ENCODE measurements around the gene TDRD12. TPM values are rescaled to one million over a fixed set of nuclear protein-coding genes. Genes with fewer than 3 reads are reported as not detected.
"Not testable (repeated sequence)": the region's sequence is repeated elsewhere in the genome, so short reads cannot be mapped to it uniquely, and the experiment has no call there.

Gene TDRD12
- total RNA-seq, 2 donors from 2014 or later: 0.29 TPM; not detected in 1

DNA sequence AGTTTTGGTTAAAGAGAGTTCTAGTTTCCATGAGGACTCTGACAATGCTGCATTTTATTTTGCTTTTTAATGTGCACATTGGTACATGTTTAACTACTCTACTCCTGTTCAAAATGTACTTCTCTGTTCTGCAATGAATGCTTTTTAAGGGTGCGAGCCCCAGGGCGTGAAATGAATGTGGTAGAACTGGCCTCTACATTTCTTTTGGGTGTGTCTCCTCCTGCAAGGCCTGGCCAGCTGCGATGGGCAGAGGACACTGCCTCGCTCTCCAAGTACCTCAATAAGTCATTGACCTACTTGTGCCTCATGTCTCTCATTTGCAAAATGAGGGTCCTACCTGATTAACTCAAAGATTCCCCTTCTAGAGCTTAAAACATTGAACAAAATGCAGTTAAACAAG lies 37.2 kb upstream of the TDRD12 start:
- DNase-seq (ENCODE audit: low spot score) (no peak), ATAC-seq (no peak)
- Mint-ChIP-seq H3K4me3 (no peak overlapping the region), H3K27me3 (peaks cover 2 to 6% of the 10 kb centered on the region in 2 donors), H3K9me3 (no peaks in the 10 kb centered on the region), H3K36me3 (no peaks in the 10 kb centered on the region), H3K27ac (no peak overlapping the region), H3K4me1 (ENCODE audit: low read depth in 2 of 2) (peaks cover 0 to 2% of the 10 kb centered on the region in 2 donors)

DNA sequence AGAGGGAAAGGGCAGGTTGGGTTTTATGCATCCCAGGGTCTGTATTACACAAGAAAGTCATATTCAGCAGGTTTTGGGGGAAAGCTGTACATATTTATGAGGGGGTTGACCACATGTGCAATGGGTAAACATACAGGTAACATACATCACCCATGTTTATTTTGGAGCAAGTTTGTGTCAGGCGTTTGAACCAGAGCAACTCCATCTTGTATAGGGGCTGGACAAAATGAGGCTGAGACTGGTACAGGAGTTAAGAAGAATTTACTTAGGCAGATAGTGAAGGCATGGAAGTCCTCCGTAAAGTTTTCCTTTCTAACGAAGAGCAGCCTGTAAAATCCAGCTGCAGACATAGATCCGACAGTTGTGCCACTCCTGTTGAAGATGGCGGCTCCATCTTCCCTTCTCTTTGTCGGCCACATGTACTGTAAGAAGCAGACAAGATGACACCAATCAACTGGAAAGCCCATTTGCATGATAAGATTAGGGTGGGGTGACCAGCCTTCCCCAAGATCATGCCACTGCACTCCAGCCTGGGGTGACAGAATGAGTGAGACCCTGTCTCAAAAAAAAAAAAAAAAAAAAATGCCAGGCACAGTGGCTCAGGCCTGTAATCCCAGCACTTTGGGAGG lies 32.6 kb upstream of the TDRD12 start:
- no peaks in the 10 kb centered on the region for H3K9me3 Mint-ChIP-seq
- peaks cover 11 to 17% of the 10 kb centered on the region in 2 donors for H3K4me1 Mint-ChIP-seq (ENCODE audit: low read depth in 2 of 2)
- no peak for DNase-seq (ENCODE audit: low spot score)
- peaks cover 6% of the 10 kb centered on the region for H3K36me3 Mint-ChIP-seq
- H3K27me3 Mint-ChIP-seq: peaks cover 0 to 3% of the 10 kb centered on the region in 2 donors
- no peak for ATAC-seq
- H3K4me3 Mint-ChIP-seq: no peak overlapping the region
- no peak overlapping the region for H3K27ac Mint-ChIP-seq

DNA sequence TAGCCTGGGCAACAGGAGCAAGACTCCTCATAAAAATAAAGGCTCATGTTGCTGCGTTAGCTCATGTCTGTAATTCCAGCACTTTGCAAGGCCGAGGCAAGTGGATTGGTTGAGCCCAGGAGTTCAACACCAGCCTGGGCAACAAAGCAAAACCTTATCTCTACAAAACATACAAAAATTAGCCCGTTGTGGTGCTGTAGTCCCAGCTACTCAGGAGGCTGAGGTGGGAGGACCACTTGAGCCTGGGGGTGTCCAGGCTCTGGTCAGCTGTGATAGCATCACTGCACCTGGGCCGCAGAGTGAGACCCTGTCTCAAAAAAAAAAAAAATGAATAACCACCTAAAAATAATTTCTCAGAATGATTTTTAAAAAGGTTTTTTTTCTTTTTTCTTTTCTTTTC lies 31.9 kb upstream of the TDRD12 start:
- no peak overlapping the region for H3K27ac Mint-ChIP-seq
- no peak overlapping the region for H3K4me3 Mint-ChIP-seq
- ATAC-seq: no peak
- no peaks in the 10 kb centered on the region for H3K9me3 Mint-ChIP-seq
- peaks cover 6% of the 10 kb centered on the region for H3K36me3 Mint-ChIP-seq
- peaks cover 13 to 19% of the 10 kb centered on the region in 2 donors for H3K4me1 Mint-ChIP-seq (ENCODE audit: low read depth in 2 of 2)
- DNase-seq (ENCODE audit: low spot score): no peak
- H3K27me3 Mint-ChIP-seq: no peaks in the 10 kb centered on the region

DNA sequence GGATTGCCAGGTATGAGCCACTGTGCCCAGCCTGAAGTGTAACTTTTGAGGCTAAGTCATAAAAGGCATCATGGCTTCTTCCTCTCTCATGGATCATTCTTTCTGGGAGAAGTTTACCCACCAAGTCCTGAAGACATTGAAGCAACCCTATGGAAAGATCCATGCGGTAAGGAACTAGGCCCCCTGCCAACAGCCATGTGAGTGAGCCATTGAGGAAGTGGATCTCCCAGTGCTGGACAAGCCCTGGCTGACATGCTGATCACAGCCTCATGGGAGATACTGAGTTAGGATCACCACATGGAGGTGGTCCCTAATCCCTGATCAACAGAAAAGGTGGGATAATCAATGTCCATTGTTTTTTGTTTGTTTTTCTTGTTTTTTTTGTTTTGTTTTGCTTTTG lies 31.3 kb upstream of the TDRD12 start:
- Mint-ChIP-seq H3K27ac (no peak overlapping the region), H3K9me3 (no peaks in the 10 kb centered on the region), H3K36me3 (peaks cover 13% of the 10 kb centered on the region), H3K27me3 (no peaks in the 10 kb centered on the region), H3K4me3 (no peak overlapping the region), H3K4me1 (ENCODE audit: low read depth in 2 of 2) (peaks cover 20 to 25% of the 10 kb centered on the region in 2 donors)
- DNase-seq (ENCODE audit: low spot score) (no peak), ATAC-seq (no peak)

DNA sequence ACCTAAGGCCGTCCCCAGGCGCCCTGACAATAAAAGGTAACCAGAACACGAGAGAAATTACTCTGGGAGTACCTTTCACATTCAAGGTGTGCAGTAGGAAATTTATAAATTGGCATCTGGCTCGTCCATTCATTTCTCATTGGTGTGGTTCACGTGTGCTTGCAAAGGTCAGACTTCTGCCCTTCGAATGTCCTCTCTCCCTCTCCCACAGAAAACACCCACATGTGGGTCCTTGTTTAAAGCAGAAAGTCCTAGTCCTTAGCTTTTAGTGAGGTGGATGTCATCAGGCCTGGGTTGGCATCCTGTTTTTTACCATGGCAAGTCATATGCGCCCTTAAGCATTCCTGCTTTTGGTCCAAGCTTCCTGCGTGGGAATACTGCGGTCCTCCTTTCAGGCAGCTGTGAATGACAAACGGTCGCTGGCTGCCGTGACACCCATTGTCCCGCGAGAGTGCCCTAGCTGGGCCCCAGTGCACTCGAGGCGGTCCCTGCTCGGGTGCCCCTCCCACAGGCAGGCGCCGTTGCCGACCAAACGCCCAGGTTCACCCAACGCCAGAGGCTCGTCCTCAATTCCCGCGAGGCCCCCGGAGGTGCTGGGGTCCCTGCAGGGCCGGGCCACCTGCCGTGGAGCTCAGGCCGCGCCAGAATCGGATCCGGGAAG lies 28.1 kb upstream of the TDRD12 start, which contains the start of gene NUDT19:
NUDT19 (plus strand) TSS at position 531 of the 661 bp plus-strand sequence. CDS start 140 bp downstream, outside the sequence.
- Mint-ChIP-seq H3K4me1 (ENCODE audit: low read depth in 2 of 2) (peaks cover 49 to 51% of the 10 kb centered on the region in 2 donors), H3K27ac (peak within 1 kb of the TSS; percentile 83 to 96), H3K36me3 (peaks cover 20% of the 10 kb centered on the region), H3K9me3 (no peaks in the 10 kb centered on the region), H3K27me3 (no peaks in the 10 kb centered on the region), H3K4me3 (peak within 1 kb of the TSS; percentile 89)
- peak; percentile 85 for DNase-seq (ENCODE audit: low spot score)
- ATAC-seq: peak; percentile 72 to 82

DNA sequence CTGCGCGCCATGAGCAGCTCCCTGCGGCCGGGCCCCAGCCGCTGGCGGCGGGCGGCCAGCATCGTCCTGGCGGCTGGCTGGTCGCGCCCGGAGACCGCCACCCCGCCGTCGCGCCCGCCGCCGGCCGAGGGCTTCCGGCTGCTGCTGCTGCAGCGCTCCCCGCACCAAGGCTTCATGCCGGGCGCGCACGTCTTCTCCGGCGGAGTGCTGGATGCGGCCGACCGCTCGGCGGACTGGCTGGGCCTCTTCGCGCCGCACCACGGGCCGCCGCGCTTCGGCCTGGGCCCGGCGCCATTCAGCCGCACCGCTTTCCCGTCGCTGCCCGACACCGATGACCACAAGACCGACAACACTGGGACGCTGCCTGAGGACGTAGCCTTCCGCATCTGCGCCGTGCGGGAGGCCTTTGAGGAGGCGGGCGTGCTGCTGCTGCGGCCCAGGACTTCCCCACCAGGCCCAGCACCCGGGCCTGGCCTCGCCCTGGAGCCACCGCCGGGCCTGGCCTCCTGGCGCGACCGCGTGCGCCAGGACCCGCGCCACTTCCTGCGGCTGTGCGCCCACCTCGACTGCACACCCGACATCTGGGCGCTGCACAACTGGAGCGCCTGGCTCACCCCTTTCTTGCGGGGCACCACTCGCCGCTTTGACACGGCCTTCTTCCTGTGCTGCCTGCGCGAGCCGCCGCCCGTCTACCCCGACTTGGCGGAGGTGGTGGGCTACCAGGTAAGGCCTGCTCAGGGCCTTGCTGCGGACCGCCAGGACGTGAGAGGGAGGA lies 27.4 kb upstream of the TDRD12 start:
- DNase-seq (ENCODE audit: low spot score) (peak; percentile 87), ATAC-seq (peak; percentile 74 to 83)
- H3K27ac Mint-ChIP-seq: peak overlapping the region; percentile 83 to 96
- H3K4me3 Mint-ChIP-seq: peak overlapping the region; percentile 89
- no peaks in the 10 kb centered on the region for H3K9me3 Mint-ChIP-seq
- no peaks in the 10 kb centered on the region for H3K27me3 Mint-ChIP-seq
- peaks cover 20% of the 10 kb centered on the region for H3K36me3 Mint-ChIP-seq
- peaks cover 54 to 58% of the 10 kb centered on the region in 2 donors for H3K4me1 Mint-ChIP-seq (ENCODE audit: low read depth in 2 of 2)

DNA sequence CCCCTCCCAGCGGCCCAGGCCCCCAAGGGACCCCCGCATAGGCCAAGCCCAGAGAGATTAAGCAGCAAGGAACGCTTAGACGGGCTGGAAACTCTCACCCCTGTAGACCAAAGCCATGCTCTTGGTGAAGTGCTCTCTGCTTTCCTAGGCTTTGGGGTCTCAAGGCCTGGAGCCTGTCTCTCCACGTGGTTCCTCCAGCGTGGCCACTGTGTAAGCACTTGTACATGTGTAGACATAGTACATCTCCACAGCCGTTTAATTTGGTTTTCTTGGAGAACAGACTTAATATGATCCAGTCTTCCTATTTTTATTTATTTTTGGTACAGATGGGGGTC lies 26.9 kb upstream of the TDRD12 start:
- ATAC-seq: peak; percentile 3 to 11
- H3K36me3 Mint-ChIP-seq: peaks cover 23% of the 10 kb centered on the region

DNA sequence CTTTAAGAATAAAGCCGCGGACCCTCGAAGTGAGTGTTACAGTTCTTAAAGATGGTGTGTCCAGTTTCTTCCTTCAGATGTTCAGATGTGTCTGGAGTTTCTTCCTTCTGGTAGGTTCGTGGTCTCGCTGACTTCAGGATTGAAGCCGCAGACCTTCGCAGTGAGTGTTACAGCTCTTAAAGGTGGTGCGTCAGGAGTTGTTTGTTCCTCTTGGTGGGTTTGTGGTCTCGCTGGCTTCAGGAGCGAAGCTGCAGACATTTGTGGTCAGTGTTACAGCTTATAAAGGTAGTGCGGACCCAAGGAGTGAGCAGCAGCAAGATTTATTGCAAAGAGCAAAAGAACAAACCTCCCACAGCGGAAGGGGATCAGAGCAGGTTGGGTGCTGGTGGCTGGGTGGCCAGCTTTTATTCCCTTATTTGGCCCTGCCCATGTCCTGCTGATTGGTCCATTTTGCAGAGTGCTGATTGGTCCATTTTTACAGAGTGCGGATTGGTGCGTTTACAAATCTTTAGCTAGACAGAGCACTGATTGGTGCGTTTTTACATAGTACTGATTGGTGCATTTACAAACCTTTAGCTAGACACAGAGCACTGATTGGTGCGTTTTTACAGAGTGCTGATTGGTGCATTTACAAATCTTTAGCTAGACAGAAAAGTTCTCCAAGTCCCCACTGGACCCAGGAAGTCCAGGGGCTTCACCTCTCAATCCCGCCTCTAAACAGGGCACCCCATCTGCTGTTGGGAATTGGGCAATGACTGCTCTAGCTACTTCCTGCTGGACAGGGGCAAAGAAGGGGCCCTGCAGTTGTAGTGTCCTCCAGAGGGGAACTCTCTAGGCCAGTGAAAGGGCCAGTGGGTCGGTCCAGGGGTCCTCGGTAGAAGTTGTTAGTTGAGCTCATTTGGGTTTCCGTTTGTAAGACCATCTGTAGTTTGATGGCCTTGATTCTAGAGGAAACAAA lies 26.1 kb upstream of the TDRD12 start:
- ATAC-seq: peak; percentile 10 to 20
- Mint-ChIP-seq H3K27ac (peak overlapping the region; percentile 83 to 96), H3K4me3 (peak overlapping the region; percentile 89), H3K4me1 (ENCODE audit: low read depth in 2 of 2) (peaks cover 66 to 70% of the 10 kb centered on the region in 2 donors), H3K36me3 (peaks cover 28% of the 10 kb centered on the region)
- H3K27me3 Mint-ChIP-seq, H3K9me3 Mint-ChIP-seq: not testable (repeated sequence)
- peak; percentile 69 for DNase-seq (ENCODE audit: low spot score)

More for the DNA sequence above, 26.9 kb upstream of the TDRD12 start:
- DNase-seq (ENCODE audit: low spot score): no peak
- peaks cover 60 to 63% of the 10 kb centered on the region in 2 donors for H3K4me1 Mint-ChIP-seq (ENCODE audit: low read depth in 2 of 2)
- H3K27me3 Mint-ChIP-seq: no peaks in the 10 kb centered on the region
- H3K9me3 Mint-ChIP-seq: no peaks in the 10 kb centered on the region
- peak overlapping the region; percentile 89 for H3K4me3 Mint-ChIP-seq
- H3K27ac Mint-ChIP-seq: peak overlapping the region; percentile 83 to 96

DNA sequence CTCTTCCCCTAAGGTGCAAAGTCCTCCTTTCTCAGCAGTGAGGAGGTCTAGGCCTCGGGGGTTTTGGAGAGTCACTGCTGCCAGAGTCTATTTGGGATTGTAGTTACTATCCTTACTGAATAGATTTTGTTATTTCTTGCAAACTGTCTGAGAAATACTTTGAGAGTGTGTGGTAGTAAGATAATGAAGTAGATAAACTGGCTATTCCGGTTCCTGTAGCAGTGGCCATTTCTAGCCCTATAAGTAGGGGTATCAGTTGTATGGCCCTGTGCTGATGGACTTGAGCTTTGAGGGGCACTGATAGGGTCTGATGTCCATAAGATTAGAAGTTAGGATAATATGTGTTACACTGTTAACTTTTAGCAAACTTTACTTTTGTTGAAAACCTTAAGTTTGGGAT lies 25.3 kb upstream of the TDRD12 start:
- H3K9me3 Mint-ChIP-seq; ATAC-seq; DNase-seq (ENCODE audit: low spot score); H3K27me3 Mint-ChIP-seq: not testable (repeated sequence)
- Mint-ChIP-seq H3K4me3 (peak overlapping the region; percentile 89), H3K36me3 (peaks cover 34% of the 10 kb centered on the region), H3K4me1 (ENCODE audit: low read depth in 2 of 2) (peaks cover 70 to 72% of the 10 kb centered on the region in 2 donors), H3K27ac (peak overlapping the region; percentile 83 to 96)

DNA sequence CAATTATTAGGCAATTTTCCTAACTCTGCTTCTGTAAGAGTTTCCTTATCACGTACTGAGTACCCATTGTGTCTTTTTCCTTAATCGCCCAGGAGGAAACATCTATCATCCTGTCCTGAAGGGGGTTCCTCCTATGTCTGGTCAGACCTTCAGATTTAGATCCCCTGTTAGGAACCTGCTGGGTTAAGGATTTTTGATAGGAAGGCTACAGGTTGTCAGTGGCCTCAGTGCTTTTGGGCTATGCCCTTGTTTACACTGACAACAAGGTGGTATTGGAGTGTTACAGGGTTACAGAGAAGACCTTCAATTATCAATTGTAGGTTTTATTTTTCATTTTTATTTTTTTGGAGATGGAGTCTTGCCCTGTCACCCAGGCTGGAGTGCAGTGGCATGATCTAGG lies 24.7 kb upstream of the TDRD12 start:
- not testable (repeated sequence) for ATAC-seq; DNase-seq (ENCODE audit: low spot score); H3K9me3 Mint-ChIP-seq; H3K27me3 Mint-ChIP-seq
- Mint-ChIP-seq H3K27ac (peak overlapping the region; percentile 83 to 96), H3K4me3 (peak overlapping the region; percentile 89), H3K36me3 (peaks cover 34% of the 10 kb centered on the region), H3K4me1 (ENCODE audit: low read depth in 2 of 2) (peaks cover 66 to 72% of the 10 kb centered on the region in 2 donors)

DNA sequence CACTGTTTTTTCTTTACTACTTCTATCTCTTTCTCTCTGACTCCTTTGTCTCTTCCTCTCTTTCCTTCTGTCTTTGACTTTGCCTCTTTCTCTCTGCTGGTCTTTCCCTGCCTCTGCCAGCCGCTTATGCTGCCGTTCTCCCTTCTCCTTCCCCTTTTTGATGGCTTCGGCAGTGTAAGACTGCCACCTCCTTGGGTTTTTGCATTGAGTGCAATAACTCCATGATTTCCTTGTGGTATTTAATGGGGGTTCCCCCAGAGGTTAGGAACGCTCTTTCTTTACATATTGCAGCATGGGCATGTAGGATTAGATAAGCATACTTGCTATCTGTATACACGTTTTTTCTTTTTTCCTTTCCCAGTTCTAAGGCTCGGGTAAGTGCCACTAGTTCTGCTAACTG lies 24.1 kb upstream of the TDRD12 start:
- peak overlapping the region; percentile 63 for H3K4me3 Mint-ChIP-seq
- DNase-seq (ENCODE audit: low spot score); H3K9me3 Mint-ChIP-seq; H3K27me3 Mint-ChIP-seq; ATAC-seq: not testable (repeated sequence)
- H3K27ac Mint-ChIP-seq: peak overlapping the region; percentile 30 to 96
- peaks cover 34% of the 10 kb centered on the region for H3K36me3 Mint-ChIP-seq
- peaks cover 62 to 72% of the 10 kb centered on the region in 2 donors for H3K4me1 Mint-ChIP-seq (ENCODE audit: low read depth in 2 of 2)

DNA sequence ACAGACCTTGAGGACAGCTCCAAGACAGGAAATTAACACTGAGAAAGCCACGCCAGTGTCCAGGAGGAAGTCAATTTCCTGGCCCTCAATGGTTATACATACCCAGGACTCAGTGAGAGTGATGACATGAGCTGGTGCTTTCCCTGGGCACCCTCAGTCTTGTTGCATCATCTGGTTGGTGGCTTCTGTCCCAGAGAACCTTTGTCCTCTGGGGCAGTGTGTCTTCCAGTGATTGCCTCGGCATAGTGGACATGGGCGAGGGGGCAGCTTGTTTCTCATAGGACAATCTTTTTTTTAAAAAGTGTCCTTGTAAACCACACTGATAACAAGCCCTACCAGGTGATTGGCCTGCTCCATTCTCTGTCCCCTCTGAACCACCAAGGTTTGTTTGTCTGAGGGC lies 22.8 kb upstream of the TDRD12 start:
- DNase-seq (ENCODE audit: low spot score); ATAC-seq; H3K27me3 Mint-ChIP-seq; H3K9me3 Mint-ChIP-seq: not testable (repeated sequence)
- H3K4me1 Mint-ChIP-seq (ENCODE audit: low read depth in 2 of 2): peaks cover 53 to 61% of the 10 kb centered on the region in 2 donors
- H3K4me3 Mint-ChIP-seq: peak overlapping the region; percentile 63
- H3K27ac Mint-ChIP-seq: peak overlapping the region in 1 of 2 donors; percentile 96
- H3K36me3 Mint-ChIP-seq: peaks cover 28% of the 10 kb centered on the region

DNA sequence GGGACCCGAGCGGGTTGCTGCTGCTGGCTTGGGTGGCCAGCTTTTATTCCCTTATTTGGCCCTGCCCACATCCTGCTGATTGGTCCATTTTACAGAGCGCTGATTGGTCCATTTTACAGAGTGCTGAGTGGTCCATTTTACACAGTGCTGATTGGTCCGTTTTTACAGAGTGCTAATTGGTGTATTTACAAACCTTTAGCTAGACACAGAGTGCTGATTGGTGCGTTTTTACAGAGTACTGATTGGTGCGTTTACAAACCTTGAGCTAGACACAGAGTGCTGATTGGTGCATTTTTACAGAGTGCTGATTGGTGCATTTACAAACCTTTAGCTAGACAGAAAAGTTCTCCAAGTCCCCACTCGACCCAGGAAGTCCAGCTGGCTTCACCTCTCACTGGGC lies 19.4 kb upstream of the TDRD12 start:
- H3K36me3 Mint-ChIP-seq: peaks cover 36% of the 10 kb centered on the region
- peaks cover 32 to 40% of the 10 kb centered on the region in 2 donors for H3K4me1 Mint-ChIP-seq (ENCODE audit: low read depth in 2 of 2)
- H3K4me3 Mint-ChIP-seq; ATAC-seq; H3K9me3 Mint-ChIP-seq; DNase-seq (ENCODE audit: low spot score); H3K27me3 Mint-ChIP-seq; H3K27ac Mint-ChIP-seq: not testable (repeated sequence)

Measured in natural killer cell treated with Interleukin-12 subunit alpha and Interleukin-12 subunit beta and Interleukin-15 and Interleukin-18, amount 100 ng/mL, for 72 hours (primary cell).